MG63 (cell line): ENCODE measurements around the gene SEC14L2. TPM values are rescaled to one million over a fixed set of nuclear protein-coding genes. Genes with fewer than 3 reads are reported as not detected.
"Not testable (repeated sequence)": the region's sequence is repeated elsewhere in the genome, so short reads cannot be mapped to it uniquely, and the experiment has no call there.

Experiments used
- DNase-seq: peaks from one replicate; pipeline ENCODE4 v3.0.0-alpha.2; 2020
- H3K27me3 ChIP-seq: fragments of 250-450 bp; sonication (Bioruptor Pico); 2 replicates; pipeline ENCODE4 v1.5.1; 2020; ENCODE audit warnings: mild to moderate bottlenecking, moderate library complexity
- H3K36me3 ChIP-seq: fragments of 250-450 bp; sonication (Bioruptor Pico); 2 replicates; pipeline ENCODE4 v1.5.1; 2020; ENCODE audit warnings: mild to moderate bottlenecking, moderate library complexity
- H3K4me3 ChIP-seq: fragments of 250-450 bp; sonication (Bioruptor Pico); 2 replicates; pipeline ENCODE4 v1.5.1; 2020; ENCODE audit warnings: mild to moderate bottlenecking, moderate library complexity
- H3K9me3 ChIP-seq: fragments of 250-450 bp; sonication (Bioruptor Pico); 2 replicates; pipeline ENCODE4 v1.5.1; 2020; ENCODE audit warnings: mild to moderate bottlenecking, moderate library complexity
- total RNA-seq: library from RNA; depleted of rRNA; stranded (reverse); fragments of >200 nt; shearing (Covaris generic); gene quantifications from 2 replicates; pipeline ENCODE4 v1.2.3, GENCODE V29; 2014; ENCODE audit warnings: low replicate concordance

Gene SEC14L2
- total RNA-seq, 1 experiment from 2014 or later: 30.2 TPM

- no peaks in the 10 kb centered on the region for H3K9me3 ChIP-seq
- no peaks in the 10 kb centered on the region for H3K27me3 ChIP-seq
- no peaks in the 10 kb centered on the region for H3K36me3 ChIP-seq
- DNase-seq: peak; percentile 13
- peak overlapping the region; percentile 75 for H3K4me3 ChIP-seq
These were observed 1.1 kb downstream of the SEC14L2 start for GRCh38 chr22:30397656-30398635.

GRCh38 chr22:30398685-30399680, 2.2 kb downstream of the SEC14L2 start:
- Histone ChIP-seq H3K9me3 (no peaks in the 10 kb centered on the region), H3K27me3 (no peaks in the 10 kb centered on the region), H3K4me3 (no peak overlapping the region; the same call in 1 of the 2 replicates), H3K36me3 (no peaks in the 10 kb centered on the region)
- no peak for DNase-seq

- H3K9me3 ChIP-seq: no peaks in the 10 kb centered on the region
- no peaks in the 10 kb centered on the region for H3K36me3 ChIP-seq
- DNase-seq: no peak
- H3K4me3 ChIP-seq: no peak overlapping the region
- no peaks in the 10 kb centered on the region for H3K27me3 ChIP-seq
These were observed 2.9 kb downstream of the SEC14L2 start for GRCh38 chr22:30399718-30400117.

GRCh38 chr22:30400159-30400558, 3.3 kb downstream of the SEC14L2 start:
- H3K36me3 ChIP-seq: no peaks in the 10 kb centered on the region
- no peaks in the 10 kb centered on the region for H3K27me3 ChIP-seq
- no peak for DNase-seq
- H3K9me3 ChIP-seq: no peaks in the 10 kb centered on the region
- no peak overlapping the region for H3K4me3 ChIP-seq

- H3K36me3 ChIP-seq, DNase-seq, H3K27me3 ChIP-seq, H3K9me3 ChIP-seq, H3K4me3 ChIP-seq: not testable (repeated sequence)
These were observed 4.2 kb downstream of the SEC14L2 start for GRCh38 chr22:30401024-30401423.

GRCh38 chr22:30402028-30402765, 5.4 kb downstream of the SEC14L2 start:
- Histone ChIP-seq H3K9me3 (no peaks in the 10 kb centered on the region), H3K27me3 (no peaks in the 10 kb centered on the region), H3K4me3 (no peak overlapping the region), H3K36me3 (peaks cover 6% of the 10 kb centered on the region; the same call in 1 of the 2 replicates)
- DNase-seq: no peak

- not testable (repeated sequence) for H3K27me3 ChIP-seq, DNase-seq, H3K36me3 ChIP-seq, H3K4me3 ChIP-seq, H3K9me3 ChIP-seq
These were observed 5.9 kb downstream of the SEC14L2 start for GRCh38 chr22:30402766-30403104.

- Histone ChIP-seq H3K27me3 (no peaks in the 10 kb centered on the region), H3K36me3 (peaks cover 11% of the 10 kb centered on the region), H3K9me3 (no peaks in the 10 kb centered on the region), H3K4me3 (no peak overlapping the region)
- DNase-seq: no peak
These were observed 7.5 kb downstream of the SEC14L2 start for GRCh38 chr22:30404307-30404706.

- Histone ChIP-seq H3K9me3 (no peaks in the 10 kb centered on the region), H3K36me3 (peaks cover 24% of the 10 kb centered on the region), H3K27me3 (no peaks in the 10 kb centered on the region), H3K4me3 (no peak overlapping the region)
- no peak for DNase-seq
These were observed 8.9 kb downstream of the SEC14L2 start for GRCh38 chr22:30405731-30406130.

GRCh38 chr22:30406400-30406799, 9.6 kb downstream of the SEC14L2 start:
- Histone ChIP-seq H3K27me3 (no peaks in the 10 kb centered on the region), H3K9me3 (no peaks in the 10 kb centered on the region), H3K4me3 (no peak overlapping the region), H3K36me3 (peaks cover 30% of the 10 kb centered on the region)
- DNase-seq: no peak

- DNase-seq: peak; percentile 54
- no peaks in the 10 kb centered on the region for H3K9me3 ChIP-seq
- H3K4me3 ChIP-seq: no peak overlapping the region
- H3K27me3 ChIP-seq: no peaks in the 10 kb centered on the region
- H3K36me3 ChIP-seq: peaks cover 44% of the 10 kb centered on the region
These were observed 11.7 kb downstream of the SEC14L2 start for GRCh38 chr22:30408388-30409102.

GRCh38 chr22:30411780-30412179, 15.0 kb downstream of the SEC14L2 start:
- no peaks in the 10 kb centered on the region for H3K27me3 ChIP-seq
- peaks cover 60% of the 10 kb centered on the region for H3K36me3 ChIP-seq
- H3K4me3 ChIP-seq: no peak overlapping the region
- H3K9me3 ChIP-seq: no peaks in the 10 kb centered on the region
- DNase-seq: no peak

- no peak for DNase-seq
- no peaks in the 10 kb centered on the region for H3K27me3 ChIP-seq
- H3K36me3 ChIP-seq: peaks cover 60% of the 10 kb centered on the region
- H3K4me3 ChIP-seq: no peak overlapping the region
- H3K9me3 ChIP-seq: no peaks in the 10 kb centered on the region
These were observed 16.2 kb downstream of the SEC14L2 start for GRCh38 chr22:30413001-30413400.

GRCh38 chr22:30413745-30414524, 17.1 kb downstream of the SEC14L2 start:
- Histone ChIP-seq H3K4me3 (no peak overlapping the region), H3K9me3 (no peaks in the 10 kb centered on the region), H3K36me3 (peaks cover 65% of the 10 kb centered on the region), H3K27me3 (no peaks in the 10 kb centered on the region)
- DNase-seq: no peak

GRCh38 chr22:30414525-30415047, 17.8 kb downstream of the SEC14L2 start:
- DNase-seq: no peak
- Histone ChIP-seq H3K36me3 (peaks cover 66% of the 10 kb centered on the region), H3K9me3 (no peaks in the 10 kb centered on the region), H3K27me3 (no peaks in the 10 kb centered on the region), H3K4me3 (no peak overlapping the region)
